GM06990 (cell line): Measurements from ENCODE around the gene EXOC3.

Source experiments
- DNase-seq: peaks from one replicate; pipeline ENCODE4 v3.0.0-alpha.2; 2011; ENCODE audit not compliant: insufficient read length; ENCODE audit errors: extremely low read depth
- H3K27me3 ChIP-seq: replicated peaks from 2 replicates; pipeline ENCODE4 v1.6.0; 2011; ENCODE audit warnings: low read length; ENCODE audit not compliant: control insufficient read depth, insufficient read depth
- H3K36me3 ChIP-seq: 2 replicates; pipeline ENCODE4 v1.5.1; 2011; ENCODE audit warnings: low read length; ENCODE audit not compliant: control insufficient read depth, insufficient read depth
- H3K4me3 ChIP-seq: replicated peaks from 2 replicates; pipeline ENCODE4 v1.5.1; 2011; ENCODE audit warnings: low read depth, mild to moderate bottlenecking, control low read depth, low read length
- TF ChIP-seq, protein P1 (sequence below): IDR thresholded peaks from 2 replicates; pipeline ENCODE4 v1.5.1; 2011; ENCODE audit warnings: low read length, control low read depth, mild to moderate bottlenecking, inconsistent platforms; ENCODE audit not compliant: insufficient read depth, poor library complexity, severe bottlenecking

Gene EXOC3

DNA sequence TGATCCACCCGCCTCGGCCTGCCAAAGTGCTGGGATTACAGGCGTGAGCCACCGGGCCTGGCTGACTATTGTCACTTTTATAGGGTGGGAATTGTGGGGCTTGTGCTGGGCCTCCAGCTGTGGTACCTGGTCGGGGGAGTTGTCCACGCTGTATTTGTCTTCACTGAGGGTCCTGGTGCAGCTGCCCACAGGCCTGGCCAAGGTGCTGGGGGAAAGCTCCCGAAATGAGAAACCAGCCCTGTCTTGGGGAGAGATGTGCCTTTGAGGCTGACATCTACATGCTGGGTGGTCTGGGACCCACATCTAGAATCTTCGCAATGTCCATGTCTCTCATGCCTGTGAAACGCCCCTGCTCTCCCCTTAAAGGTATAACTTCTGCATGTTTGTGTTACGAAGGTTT is 2.6 kb downstream of the EXOC3 start:
- TF ChIP-seq, protein P1, sequence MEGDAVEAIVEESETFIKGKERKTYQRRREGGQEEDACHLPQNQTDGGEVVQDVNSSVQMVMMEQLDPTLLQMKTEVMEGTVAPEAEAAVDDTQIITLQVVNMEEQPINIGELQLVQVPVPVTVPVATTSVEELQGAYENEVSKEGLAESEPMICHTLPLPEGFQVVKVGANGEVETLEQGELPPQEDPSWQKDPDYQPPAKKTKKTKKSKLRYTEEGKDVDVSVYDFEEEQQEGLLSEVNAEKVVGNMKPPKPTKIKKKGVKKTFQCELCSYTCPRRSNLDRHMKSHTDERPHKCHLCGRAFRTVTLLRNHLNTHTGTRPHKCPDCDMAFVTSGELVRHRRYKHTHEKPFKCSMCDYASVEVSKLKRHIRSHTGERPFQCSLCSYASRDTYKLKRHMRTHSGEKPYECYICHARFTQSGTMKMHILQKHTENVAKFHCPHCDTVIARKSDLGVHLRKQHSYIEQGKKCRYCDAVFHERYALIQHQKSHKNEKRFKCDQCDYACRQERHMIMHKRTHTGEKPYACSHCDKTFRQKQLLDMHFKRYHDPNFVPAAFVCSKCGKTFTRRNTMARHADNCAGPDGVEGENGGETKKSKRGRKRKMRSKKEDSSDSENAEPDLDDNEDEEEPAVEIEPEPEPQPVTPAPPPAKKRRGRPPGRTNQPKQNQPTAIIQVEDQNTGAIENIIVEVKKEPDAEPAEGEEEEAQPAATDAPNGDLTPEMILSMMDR: no peak
- no peak for DNase-seq
- Histone ChIP-seq H3K27me3 (no peaks in the 10 kb centered on the region), H3K4me3 (no peak overlapping the region), H3K36me3 (peaks cover 22% of the 10 kb centered on the region)

DNA sequence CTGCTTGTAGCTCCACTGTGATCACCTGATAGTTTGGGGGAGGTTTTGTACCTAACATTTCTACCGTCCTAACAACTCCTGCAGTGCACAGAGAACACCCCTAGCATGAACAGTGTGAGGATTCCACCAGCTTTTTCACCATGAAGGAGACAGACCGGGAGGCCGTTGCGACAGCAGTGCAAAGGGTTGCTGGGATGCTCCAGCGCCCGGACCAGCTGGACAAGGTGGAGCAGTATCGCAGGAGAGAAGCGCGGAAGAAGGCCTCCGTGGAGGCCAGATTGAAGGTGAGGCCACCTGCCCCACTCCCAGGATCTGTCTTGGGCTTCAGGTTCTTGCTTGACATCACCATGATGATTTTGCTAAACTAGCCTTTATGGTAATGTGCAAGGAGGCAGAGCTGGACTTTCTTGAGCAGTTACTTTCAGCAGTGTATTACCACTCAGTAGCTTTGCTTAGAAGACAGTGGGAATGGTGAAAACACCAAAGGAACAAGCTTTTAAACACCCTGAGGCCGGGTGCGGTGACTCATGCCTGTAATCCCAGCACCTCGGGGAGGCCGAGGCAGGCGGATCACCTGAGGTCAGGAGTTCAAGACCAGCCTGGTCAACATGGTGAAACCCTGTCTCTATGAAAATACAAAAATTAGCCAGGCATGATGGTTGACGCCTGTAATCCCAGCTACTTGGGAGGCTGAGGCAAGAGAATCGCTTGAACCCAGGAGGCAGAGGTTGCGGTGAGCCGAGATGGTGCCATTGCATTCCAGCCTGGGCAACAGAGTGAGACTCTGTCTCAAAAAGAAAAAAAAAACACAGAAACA is 3.3 kb downstream of the EXOC3 start:
- TF ChIP-seq, protein P1: no peak
- Histone ChIP-seq H3K4me3 (no peak overlapping the region), H3K36me3 (peaks cover 22% of the 10 kb centered on the region), H3K27me3 (no peaks in the 10 kb centered on the region)
- no peak for DNase-seq

DNA sequence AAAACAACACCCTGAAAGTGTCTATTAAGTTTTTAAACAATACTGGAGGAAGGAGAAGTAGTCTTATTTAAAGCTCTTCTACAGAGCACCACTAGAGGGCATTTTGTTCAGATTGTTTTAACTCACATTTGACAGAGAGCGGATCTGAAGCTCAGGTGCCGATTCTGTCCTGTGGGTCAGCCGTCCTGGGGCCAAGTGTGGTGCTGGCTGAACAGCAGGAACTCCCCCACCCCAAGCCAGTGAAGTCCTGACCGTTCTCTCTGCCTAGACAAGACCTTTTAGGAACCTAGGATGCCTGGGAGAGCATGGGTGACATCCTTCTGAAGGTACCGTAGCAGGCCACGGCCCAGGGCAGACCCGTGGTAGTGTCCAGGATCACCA is 3.9 kb downstream of the EXOC3 start:
- TF ChIP-seq, protein P1: peak; percentile 62
- no peak overlapping the region for H3K4me3 ChIP-seq
- no peaks in the 10 kb centered on the region for H3K27me3 ChIP-seq
- no peak for DNase-seq
- peaks cover 22% of the 10 kb centered on the region for H3K36me3 ChIP-seq

DNA sequence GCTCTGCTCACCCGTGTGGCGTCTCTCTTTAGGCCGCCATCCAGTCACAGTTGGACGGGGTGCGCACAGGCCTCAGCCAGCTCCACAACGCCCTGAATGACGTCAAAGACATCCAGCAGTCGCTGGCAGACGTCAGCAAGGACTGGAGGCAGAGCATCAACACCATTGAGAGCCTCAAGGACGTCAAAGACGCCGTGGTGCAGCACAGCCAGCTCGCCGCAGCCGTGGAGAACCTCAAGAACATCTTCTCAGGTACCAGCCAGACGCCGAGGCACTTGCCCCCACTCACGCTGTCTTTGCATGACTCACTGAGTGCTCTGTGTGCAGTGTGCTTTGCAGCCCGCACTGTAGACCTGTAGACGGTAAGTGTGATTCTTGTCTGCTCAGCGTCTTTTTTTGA is 4.5 kb downstream of the EXOC3 start:
- H3K36me3 ChIP-seq: peaks cover 22% of the 10 kb centered on the region
- no peak overlapping the region for H3K4me3 ChIP-seq
- TF ChIP-seq, protein P1: no peak
- DNase-seq: no peak
- no peaks in the 10 kb centered on the region for H3K27me3 ChIP-seq

DNA sequence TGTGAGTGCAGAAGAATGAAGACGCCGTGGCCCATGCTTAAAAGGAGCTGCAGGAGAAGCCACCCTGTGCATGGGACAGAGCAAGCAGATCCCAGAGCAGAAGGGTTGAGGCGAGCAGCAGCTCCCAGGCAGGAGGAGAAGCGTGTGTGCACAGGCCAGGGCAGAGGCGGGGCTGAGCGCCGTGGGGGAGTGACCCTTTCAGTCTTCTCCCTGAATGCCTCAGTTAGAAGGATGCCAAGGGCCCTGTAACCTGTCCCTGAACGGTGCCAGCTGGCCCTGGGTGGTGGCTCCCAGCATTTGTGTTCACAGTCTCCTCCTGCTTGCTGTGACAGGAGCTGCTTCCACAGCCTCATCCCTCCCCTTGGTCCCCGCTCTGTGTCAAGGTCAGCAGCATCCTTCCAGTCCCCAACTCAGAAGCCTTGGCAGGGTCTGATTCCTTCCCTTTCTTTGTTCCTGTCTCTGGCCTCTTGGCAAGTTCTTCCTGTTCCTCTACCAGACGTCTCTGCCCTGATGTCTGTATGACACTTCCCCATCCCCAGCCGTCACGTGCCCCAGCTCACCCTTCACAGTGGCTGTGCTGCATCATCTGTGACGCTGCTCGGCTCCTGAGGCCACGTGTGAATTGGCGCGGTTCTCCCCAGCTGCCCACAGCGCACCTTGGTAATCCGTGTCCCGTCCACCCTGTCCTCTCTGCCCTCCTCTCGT is 5.2 kb downstream of the EXOC3 start:
- DNase-seq: no peak
- TF ChIP-seq, protein P1: no peak
- H3K4me3 ChIP-seq: no peak overlapping the region
- H3K36me3 ChIP-seq: peaks cover 27% of the 10 kb centered on the region
- no peaks in the 10 kb centered on the region for H3K27me3 ChIP-seq

DNA sequence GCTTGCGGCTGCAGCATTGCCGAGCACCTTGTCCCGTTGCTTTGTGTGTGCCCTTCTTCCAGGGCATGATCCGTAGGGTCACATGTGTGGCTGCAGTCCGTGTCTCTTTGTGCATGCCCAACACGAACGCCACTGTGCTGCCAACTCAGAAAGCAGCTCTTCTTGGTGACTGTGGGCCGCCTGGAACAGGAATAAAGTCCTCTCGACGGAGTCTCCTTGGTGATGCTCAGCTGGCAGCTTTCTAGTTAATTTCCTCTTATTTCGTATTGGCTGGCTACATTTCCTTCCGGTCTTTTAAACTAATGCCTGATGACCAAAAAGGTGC is 5.8 kb downstream of the EXOC3 start:
- Histone ChIP-seq H3K27me3 (no peaks in the 10 kb centered on the region), H3K36me3 (peaks cover 32% of the 10 kb centered on the region), H3K4me3 (no peak overlapping the region)
- DNase-seq: no peak
- TF ChIP-seq, protein P1: no peak
